ENCODE measurements around the gene SDK1.
"Not testable (repeated sequence)": the region's sequence is repeated elsewhere in the genome, so short reads cannot be mapped to it uniquely, and the experiment has no call there.

SDK1 gene

GRCh38 chr7:4313911-4314310, 1012.9 kb downstream of the SDK1 start:
- not testable (repeated sequence) for DNase-seq (ENCODE audit: low read depth in 2 of 2)

GRCh38 chr7:4314316-4314715, 1013.3 kb downstream of the SDK1 start:
- DNase-seq (ENCODE audit: low read depth in 2 of 2): not testable (repeated sequence)
